Measurements from ENCODE around the gene CKM. TPM values are rescaled to one million over a fixed set of nuclear protein-coding genes. Genes with fewer than 3 reads are reported as not detected.

CKM gene
- total RNA-seq, 1 donor = 0.27 TPM

Other genes with a start within 250 kb of the CKM start
- 1.3 TPM for gene ZNF296, start 246.4 kb downstream of the CKM start, total RNA-seq
- 32.3 TPM for gene GEMIN7, start 243.6 kb downstream of the CKM start, total RNA-seq
- gene PPP1R37, start 229.7 kb downstream of the CKM start, total RNA-seq = 21.8 TPM
- gene NKPD1, start 161.9 kb downstream of the CKM start, total RNA-seq = 1.6 TPM
- gene TRAPPC6A, start 144.6 kb downstream of the CKM start, total RNA-seq = 61.9 TPM
- 6.2 TPM for gene BLOC1S3, start 144.1 kb downstream of the CKM start, total RNA-seq
- 0.54 TPM for gene EXOC3L2, start 77.5 kb downstream of the CKM start, total RNA-seq
- 13.5 TPM for gene MARK4, start 71.6 kb downstream of the CKM start, total RNA-seq
- gene KLC3, start 17.9 kb upstream of the CKM start, total RNA-seq = under 0.01 TPM
- 29.1 TPM for gene ERCC2, start 47.7 kb upstream of the CKM start, total RNA-seq
- gene PPP1R13L, start 82.2 kb upstream of the CKM start, total RNA-seq = 2.7 TPM
- 4.3 TPM for gene POLR1G, start 83.8 kb upstream of the CKM start, total RNA-seq
- gene ERCC1, start 101.0 kb upstream of the CKM start, total RNA-seq = 95.3 TPM
- gene FOSB, start 145.1 kb upstream of the CKM start, total RNA-seq = 300 TPM
- 11.8 TPM for gene RTN2, start 174.2 kb upstream of the CKM start, total RNA-seq
- gene PPM1N, start 175.6 kb upstream of the CKM start, total RNA-seq = 1.9 TPM
- gene VASP, start 184.6 kb upstream of the CKM start, total RNA-seq = 116 TPM

Data from hematopoietic multipotent progenitor cell (in vitro differentiated cells).